H9 (cell line): Measurements from ENCODE around the gene DGKD. TPM values are rescaled to one million over a fixed set of nuclear protein-coding genes. Genes with fewer than 3 reads are reported as not detected.

Experiments
- DNase-seq: peaks from one replicate; pipeline ENCODE4 v3.0.0-alpha.2; 2017
- H2AFZ ChIP-seq: one replicate; pipeline ENCODE4 v1.6.1; 2013; ENCODE audit warnings: mild to moderate bottlenecking, low read length, control low read depth, moderate library complexity
- H2AK5ac ChIP-seq: 2 replicates; pipeline ENCODE4 v1.6.1; 2013; ENCODE audit warnings: low read length, control low read depth, mixed read lengths; ENCODE audit not compliant: insufficient read length
- H2BK120ac ChIP-seq: one replicate; pipeline ENCODE4 v1.6.1; 2013; ENCODE audit warnings: low read depth, mild to moderate bottlenecking, low read length, control low read depth, inconsistent platforms; ENCODE audit not compliant: poor library complexity, severe bottlenecking
- H2BK12ac ChIP-seq: 2 replicates; pipeline ENCODE4 v1.6.1; 2013; ENCODE audit warnings: low read length, control low read depth, mixed read lengths, low read depth; ENCODE audit not compliant: insufficient read length
- H2BK15ac ChIP-seq: 2 replicates; pipeline ENCODE4 v1.6.1; 2013; ENCODE audit warnings: low read depth, low read length, control low read depth
- H2BK20ac ChIP-seq: one replicate; pipeline ENCODE4 v1.6.1; 2013; ENCODE audit warnings: low read depth, mild to moderate bottlenecking, low read length, control low read depth, inconsistent platforms; ENCODE audit not compliant: poor library complexity, severe bottlenecking
- H2BK5ac ChIP-seq: 2 replicates; pipeline ENCODE4 v1.6.1; 2013; ENCODE audit warnings: low read length, control low read depth, mixed read lengths; ENCODE audit not compliant: insufficient read length
- H3K14ac ChIP-seq: 2 replicates; pipeline ENCODE4 v1.6.1; 2013; ENCODE audit warnings: low read length, control low read depth; ENCODE audit not compliant: insufficient read depth
- H3K18ac ChIP-seq: 2 replicates; pipeline ENCODE4 v1.6.1; 2013; ENCODE audit warnings: low read depth, mild to moderate bottlenecking, mixed read lengths, low read length, control low read depth; ENCODE audit not compliant: insufficient read length
- H3K23ac ChIP-seq: 2 replicates; pipeline ENCODE4 v1.6.1; 2013; ENCODE audit warnings: low read length, control low read depth, mixed read lengths, low read depth; ENCODE audit not compliant: insufficient read length
- H3K23me2 ChIP-seq: 2 replicates; pipeline ENCODE4 v1.6.1; 2013; ENCODE audit warnings: low read depth, mild to moderate bottlenecking, mixed read lengths, low read length, control low read depth; ENCODE audit not compliant: insufficient read length, poor library complexity, severe bottlenecking
- H3K27ac ChIP-seq: 2 replicates; pipeline ENCODE4 v1.5.1; 2013; ENCODE audit warnings: low read length, control low read depth, mixed read lengths, low read depth; ENCODE audit not compliant: insufficient read length
- H3K27me3 ChIP-seq: 2 replicates; pipeline ENCODE4 v1.6.1; 2013; ENCODE audit warnings: low read length, control low read depth, inconsistent platforms; ENCODE audit not compliant: insufficient read depth
- H3K4ac ChIP-seq: 2 replicates; pipeline ENCODE4 v1.6.1; 2013; ENCODE audit warnings: low read depth, mild to moderate bottlenecking, control low read depth, inconsistent platforms, low read length, moderate library complexity
- H3K4me1 ChIP-seq: 2 replicates; pipeline ENCODE4 v1.6.1; 2013; ENCODE audit warnings: low read length, control low read depth, inconsistent platforms; ENCODE audit not compliant: insufficient read depth
- H3K4me2 ChIP-seq: 2 replicates; pipeline ENCODE4 v1.6.1; 2013; ENCODE audit warnings: low read length, control low read depth, mixed read lengths; ENCODE audit not compliant: insufficient read length, insufficient read depth
- H3K56ac ChIP-seq: 2 replicates; pipeline ENCODE4 v1.6.1; 2013; ENCODE audit warnings: low read depth, mild to moderate bottlenecking, mixed read lengths, low read length, control low read depth; ENCODE audit not compliant: insufficient read length
- H3K79me1 ChIP-seq: 2 replicates; pipeline ENCODE4 v1.6.1; 2013; ENCODE audit warnings: low read depth, mild to moderate bottlenecking, moderate library complexity, low read length, control low read depth, inconsistent platforms; ENCODE audit not compliant: insufficient read depth, poor library complexity, severe bottlenecking
- H3K79me2 ChIP-seq: 2 replicates; pipeline ENCODE4 v1.6.1; 2013; ENCODE audit warnings: low read length, control low read depth, inconsistent platforms; ENCODE audit not compliant: insufficient read depth
- H3K9ac ChIP-seq: 2 replicates; pipeline ENCODE4 v1.6.1; 2013; ENCODE audit warnings: low read length, control low read depth, mixed read lengths; ENCODE audit not compliant: insufficient read length; ENCODE audit errors: extremely low read depth
- H3K9me3 ChIP-seq: one replicate; pipeline ENCODE4 v1.6.1; 2013; ENCODE audit warnings: low read depth, low read length, inconsistent platforms; ENCODE audit not compliant: control insufficient read depth
- H3T11ph ChIP-seq: one replicate; pipeline ENCODE4 v1.6.1; 2013; ENCODE audit warnings: mild to moderate bottlenecking, low read length, control low read depth, inconsistent platforms
- H4K20me1 ChIP-seq: one replicate; pipeline ENCODE4 v1.6.1; 2013; ENCODE audit not compliant: control insufficient read depth, insufficient read length, insufficient read depth
- H4K5ac ChIP-seq: 2 replicates; pipeline ENCODE4 v1.6.1; 2013; ENCODE audit warnings: low read depth, mild to moderate bottlenecking, mixed read lengths, low read length, control low read depth; ENCODE audit not compliant: insufficient read length
- H4K8ac ChIP-seq: replicated peaks from 2 replicates; pipeline ENCODE4 v1.6.1; 2013; ENCODE audit warnings: low read length, control low read depth, mixed read lengths, low read depth; ENCODE audit not compliant: insufficient read length
- H4K91ac ChIP-seq: 2 replicates; pipeline ENCODE4 v1.6.1; 2013; ENCODE audit warnings: low read depth, mild to moderate bottlenecking, moderate library complexity, mixed read lengths, low read length, control low read depth; ENCODE audit not compliant: insufficient read length
- H3K27ac Mint-ChIP-seq, 3 experiments: 2 replicates in 2 of 3; 3 replicates in 1 of 3; pipeline ENCODE4 v1.8.0; 2020 to 2021; ENCODE audit warnings: mixed read lengths in 3 of 3, mild to moderate bottlenecking in 1 of 3, moderate library complexity in 1 of 3
- H3K27me3 Mint-ChIP-seq: 2 replicates; pipeline ENCODE4 v1.8.0; 2021; ENCODE audit warnings: low read depth, mild to moderate bottlenecking, moderate library complexity, mixed read lengths
- H3K36me3 Mint-ChIP-seq, 3 experiments: 2 replicates in 2 of 3; 3 replicates in 1 of 3; pipeline ENCODE4 v1.8.0; 2020 to 2021; ENCODE audit warnings: low read depth in 3 of 3, mixed read lengths in 3 of 3; ENCODE audit not compliant: insufficient read depth in 1 of 3
- H3K4me1 Mint-ChIP-seq, 2 experiments: 2 replicates each; pipeline ENCODE4 v1.8.0; 2020; ENCODE audit warnings: mixed read lengths in 2 of 2
- H3K4me3 Mint-ChIP-seq, 2 experiments: 2 replicates in 1 of 2; 3 replicates in 1 of 2; pipeline ENCODE4 v1.8.0; 2020 to 2021; ENCODE audit warnings: mild to moderate bottlenecking in 2 of 2, mixed read lengths in 2 of 2, moderate library complexity in 1 of 2
- H3K9me3 Mint-ChIP-seq, 2 experiments: 2 replicates in 1 of 2; 3 replicates in 1 of 2; pipeline ENCODE4 v1.8.0; 2020; ENCODE audit warnings: mild to moderate bottlenecking in 2 of 2, mixed read lengths in 2 of 2, moderate library complexity in 1 of 2
- WGBS: extraction: QIAGEN DNeasy Blood & Tissue Kit; methylation state at CpG from one replicate; pipeline ENCODE4 v1.1.7; 2013; ENCODE audit warnings: missing lambda C conversion rate, low lambda C conversion rate, mixed read lengths; ENCODE audit not compliant: insufficient read length; ENCODE audit errors: extremely low coverage; 5-methylcytosine and 5-hydroxymethylcytosine counted together
- total RNA-seq: library from RNA; stranded (reverse); gene quantifications from 2 replicates; pipeline ENCODE4 v1.2.1, GENCODE V29; 2021
- TF ChIP-seq, protein P1 (sequence below): fragments of 200-600 bp; sonication (generic); conservative IDR thresholded peaks from 3 replicates; pipeline ENCODE4 v1.8.0; 2021; ENCODE audit warnings: antibody characterized with exemption, mild to moderate bottlenecking

Gene DGKD
- total RNA-seq, 1 experiment from 2014 or later = 20.7 TPM

DNA sequence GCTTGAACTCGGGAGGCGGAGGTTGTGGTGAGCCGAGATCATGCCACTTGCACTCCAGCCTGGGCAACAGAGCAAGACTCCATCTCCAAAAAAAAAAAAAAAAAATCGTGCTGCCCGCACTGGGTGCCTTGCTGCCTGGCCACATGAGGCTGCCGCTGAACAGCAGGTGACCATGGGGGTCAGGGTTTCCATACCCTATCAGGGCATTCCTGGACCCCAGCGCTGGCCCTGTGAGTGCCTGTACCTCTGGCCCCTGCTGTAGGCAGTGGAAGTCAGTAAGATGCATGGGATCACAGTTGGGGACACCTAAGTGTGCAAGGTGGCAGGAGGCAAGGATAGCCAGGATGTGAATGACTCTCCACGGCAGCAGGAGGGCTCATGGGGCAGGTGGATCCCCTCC, 27.8 kb upstream of the DGKD start:
- no peak overlapping the region for H2BK20ac ChIP-seq
- H2BK15ac ChIP-seq = no peak overlapping the region
- H3K14ac ChIP-seq = no peak overlapping the region
- H2BK5ac ChIP-seq = no peak overlapping the region
- Mint-ChIP-seq H3K27ac (no peak overlapping the region; a peak in 1 of 7 replicates), H3K9me3 (no peaks in the 10 kb centered on the region; a peak in 1 of 5 replicates), H3K4me3 (no peak overlapping the region), H3K4me1 (peaks cover 14 to 15% of the 10 kb centered on the region in 2 experiments), H3K36me3 (no peaks in the 10 kb centered on the region; a peak in 2 of 7 replicates), H3K27me3 (peaks cover 85% of the 10 kb centered on the region)
- no peak for DNase-seq
- H3K23ac ChIP-seq = no peak overlapping the region
- H4K8ac ChIP-seq = no peak overlapping the region
- no peak overlapping the region for H4K91ac ChIP-seq
- no peaks in the 10 kb centered on the region for H3K23me2 ChIP-seq
- no peak overlapping the region for H2BK12ac ChIP-seq
- no peak overlapping the region for H2BK120ac ChIP-seq
- H3K79me2 ChIP-seq = no peaks in the 10 kb centered on the region
- TF ChIP-seq, protein P1, sequence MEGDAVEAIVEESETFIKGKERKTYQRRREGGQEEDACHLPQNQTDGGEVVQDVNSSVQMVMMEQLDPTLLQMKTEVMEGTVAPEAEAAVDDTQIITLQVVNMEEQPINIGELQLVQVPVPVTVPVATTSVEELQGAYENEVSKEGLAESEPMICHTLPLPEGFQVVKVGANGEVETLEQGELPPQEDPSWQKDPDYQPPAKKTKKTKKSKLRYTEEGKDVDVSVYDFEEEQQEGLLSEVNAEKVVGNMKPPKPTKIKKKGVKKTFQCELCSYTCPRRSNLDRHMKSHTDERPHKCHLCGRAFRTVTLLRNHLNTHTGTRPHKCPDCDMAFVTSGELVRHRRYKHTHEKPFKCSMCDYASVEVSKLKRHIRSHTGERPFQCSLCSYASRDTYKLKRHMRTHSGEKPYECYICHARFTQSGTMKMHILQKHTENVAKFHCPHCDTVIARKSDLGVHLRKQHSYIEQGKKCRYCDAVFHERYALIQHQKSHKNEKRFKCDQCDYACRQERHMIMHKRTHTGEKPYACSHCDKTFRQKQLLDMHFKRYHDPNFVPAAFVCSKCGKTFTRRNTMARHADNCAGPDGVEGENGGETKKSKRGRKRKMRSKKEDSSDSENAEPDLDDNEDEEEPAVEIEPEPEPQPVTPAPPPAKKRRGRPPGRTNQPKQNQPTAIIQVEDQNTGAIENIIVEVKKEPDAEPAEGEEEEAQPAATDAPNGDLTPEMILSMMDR = no peak
- no peak overlapping the region for H3K56ac ChIP-seq
- H3K27ac ChIP-seq = no peak overlapping the region
- H2AFZ ChIP-seq = no peak overlapping the region
- no peak overlapping the region for H4K5ac ChIP-seq
- H3K4me1 ChIP-seq = peaks cover 2% of the 10 kb centered on the region; the same call in 1 of the 2 replicates
- H2AK5ac ChIP-seq = no peak overlapping the region
- H3K18ac ChIP-seq = no peak overlapping the region
- no peaks in the 10 kb centered on the region for H3K79me1 ChIP-seq
- peaks cover 2% of the 10 kb centered on the region for H4K20me1 ChIP-seq
- H3T11ph ChIP-seq = no peak overlapping the region
- no peak overlapping the region for H3K4ac ChIP-seq
- no CpG with 5 or more reads among the region's 8 CpGs for WGBS
- no peak overlapping the region for H3K4me2 ChIP-seq
- H3K9me3 ChIP-seq = no peaks in the 10 kb centered on the region
- H3K27me3 ChIP-seq = no peaks in the 10 kb centered on the region
- H3K9ac ChIP-seq = no peak overlapping the region
